ENCODE results near the gene SLC22A6.
"Not testable (repeated sequence)": the region's sequence is repeated elsewhere in the genome, so short reads cannot be mapped to it uniquely, and the experiment has no call there.

The SLC22A6 gene

DNA sequence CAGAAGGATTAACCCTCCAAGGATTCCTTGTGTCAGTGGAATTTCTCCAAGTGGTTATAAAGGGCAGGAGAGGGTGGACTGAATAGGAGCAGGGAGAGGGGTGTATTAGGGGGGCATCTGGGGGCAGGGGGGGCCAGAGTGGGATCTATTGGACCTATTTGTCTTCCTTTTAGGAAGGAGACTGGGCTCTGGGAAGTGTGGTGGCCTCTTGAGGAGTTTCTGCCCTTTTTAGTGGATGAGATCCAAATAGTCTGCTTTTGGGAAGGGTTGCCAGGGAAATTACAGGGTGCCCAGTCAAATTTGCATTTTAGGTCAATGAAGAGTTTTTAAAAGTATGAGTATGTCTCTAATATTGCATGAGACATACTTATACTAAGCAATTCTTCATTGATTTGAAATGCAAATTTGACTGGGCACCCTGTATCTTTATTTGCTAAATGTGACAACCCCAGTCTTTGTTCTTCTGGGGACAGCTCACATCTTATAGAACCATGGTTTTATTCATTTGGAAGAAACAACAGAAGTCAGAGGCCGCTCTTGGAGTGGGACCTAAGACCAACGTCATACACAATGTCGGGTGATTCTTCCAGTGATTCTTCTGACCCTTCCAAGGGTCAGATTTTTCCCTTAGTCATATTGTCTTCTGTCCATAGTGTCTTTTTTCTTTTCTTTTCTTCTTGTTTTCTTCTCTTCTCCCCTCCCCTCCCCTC is 429 bp upstream of the SLC22A6 start:
- no peak for DNase-seq

DNA sequence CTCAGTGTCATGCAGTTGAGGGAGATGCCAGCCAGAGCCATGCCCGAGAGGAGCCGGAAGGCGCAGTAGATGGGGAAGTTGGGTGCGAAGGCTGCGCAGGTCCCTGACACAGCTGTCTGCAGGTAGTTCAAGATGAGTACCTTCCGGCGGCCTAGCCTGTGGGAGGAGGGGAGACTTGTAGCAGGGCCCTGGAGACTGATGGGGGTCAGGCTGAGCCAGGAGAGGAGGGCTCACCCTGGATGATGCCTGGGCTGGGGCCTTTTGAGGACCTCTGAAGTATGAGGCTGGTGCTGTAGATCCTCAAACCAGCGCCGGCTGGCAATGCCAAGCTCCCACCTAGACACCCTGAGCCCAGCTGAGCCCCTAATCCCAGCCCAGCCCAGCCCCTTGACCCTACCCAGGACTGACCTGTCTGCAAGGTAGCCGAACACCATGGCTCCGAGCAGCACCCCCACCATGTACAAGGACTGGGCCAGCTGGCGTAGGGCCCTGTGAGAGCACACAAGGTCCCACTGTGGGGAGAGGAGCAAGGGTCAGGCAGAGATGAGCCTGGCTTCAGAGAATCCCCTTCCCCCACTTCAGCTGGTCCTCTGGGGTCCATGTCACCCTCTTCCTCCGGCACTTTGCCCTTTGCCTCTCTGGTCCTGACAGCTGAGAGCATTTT is 1.1 kb downstream of the SLC22A6 start:
- no peak for DNase-seq

DNA sequence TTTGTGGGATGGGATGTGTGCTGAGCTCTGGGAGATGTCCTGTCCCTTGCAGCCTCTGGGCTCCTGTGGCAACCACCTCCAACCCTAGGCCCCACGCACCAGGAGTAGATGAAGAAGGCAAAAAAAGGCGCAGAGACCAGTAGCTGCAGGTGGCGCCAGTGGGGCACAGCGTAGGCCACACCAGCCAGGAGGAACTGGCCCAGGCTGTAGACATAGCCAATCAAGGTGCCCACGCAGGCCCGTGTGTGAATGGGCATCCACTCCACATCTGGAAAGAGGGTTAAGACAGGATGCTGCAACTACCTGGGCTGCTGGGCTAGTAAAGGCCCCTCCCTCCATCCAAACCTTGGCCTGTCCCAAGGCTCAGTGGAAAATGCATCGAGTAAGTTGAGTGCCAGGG is 3.0 kb downstream of the SLC22A6 start:
- no peak for DNase-seq

DNA sequence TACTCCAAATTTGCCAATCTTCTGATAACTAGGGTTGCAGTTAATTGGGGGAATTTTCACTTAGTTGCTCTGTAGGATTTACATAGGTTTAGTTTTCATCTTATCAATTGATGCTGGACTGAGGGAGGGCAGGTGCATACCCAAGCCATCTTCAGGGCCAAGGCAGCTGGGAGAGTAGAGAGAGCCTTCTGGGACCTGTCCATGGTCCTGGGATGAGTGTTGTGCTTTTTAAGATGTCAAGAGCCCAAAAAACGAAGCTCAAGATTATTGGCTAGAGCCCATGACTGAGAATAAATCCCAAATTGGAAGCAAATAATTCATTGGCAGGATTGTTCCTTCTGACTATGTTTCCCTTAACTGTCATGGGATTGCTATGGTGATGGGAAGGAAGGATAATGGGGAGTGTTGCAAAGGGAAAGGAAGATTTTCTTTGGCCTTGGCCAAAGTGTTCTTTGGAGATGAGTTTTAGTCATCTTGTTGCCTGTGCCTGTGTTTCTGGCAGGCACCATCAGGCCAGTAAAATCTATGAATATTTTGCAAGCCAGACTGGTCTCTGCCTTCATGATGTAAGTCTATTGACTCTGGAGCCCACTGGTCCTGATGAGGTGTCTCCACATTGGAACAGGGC is 4.5 kb downstream of the SLC22A6 start:
- DNase-seq: no peak

DNA sequence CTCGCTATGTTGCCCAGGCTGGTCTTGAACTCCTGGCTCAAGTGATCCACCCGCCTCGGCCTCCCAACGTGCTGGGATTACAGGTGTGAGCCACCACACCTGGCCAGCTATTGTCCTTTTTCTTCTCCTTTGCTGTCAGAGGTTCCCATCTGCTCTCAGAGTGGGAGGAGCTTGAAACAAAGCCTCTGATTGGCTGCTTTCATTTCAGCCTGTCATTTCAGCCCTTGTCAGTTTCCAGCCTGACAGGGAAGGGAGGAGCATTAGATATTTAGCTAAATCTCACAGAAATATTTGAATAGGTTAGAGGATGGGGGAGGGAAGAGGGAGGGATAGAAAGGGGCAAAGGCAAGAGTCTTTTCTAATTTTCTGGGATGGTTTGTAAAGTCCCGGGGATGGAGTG is 8.7 kb downstream of the SLC22A6 start:
- DNase-seq: no peak

DNA sequence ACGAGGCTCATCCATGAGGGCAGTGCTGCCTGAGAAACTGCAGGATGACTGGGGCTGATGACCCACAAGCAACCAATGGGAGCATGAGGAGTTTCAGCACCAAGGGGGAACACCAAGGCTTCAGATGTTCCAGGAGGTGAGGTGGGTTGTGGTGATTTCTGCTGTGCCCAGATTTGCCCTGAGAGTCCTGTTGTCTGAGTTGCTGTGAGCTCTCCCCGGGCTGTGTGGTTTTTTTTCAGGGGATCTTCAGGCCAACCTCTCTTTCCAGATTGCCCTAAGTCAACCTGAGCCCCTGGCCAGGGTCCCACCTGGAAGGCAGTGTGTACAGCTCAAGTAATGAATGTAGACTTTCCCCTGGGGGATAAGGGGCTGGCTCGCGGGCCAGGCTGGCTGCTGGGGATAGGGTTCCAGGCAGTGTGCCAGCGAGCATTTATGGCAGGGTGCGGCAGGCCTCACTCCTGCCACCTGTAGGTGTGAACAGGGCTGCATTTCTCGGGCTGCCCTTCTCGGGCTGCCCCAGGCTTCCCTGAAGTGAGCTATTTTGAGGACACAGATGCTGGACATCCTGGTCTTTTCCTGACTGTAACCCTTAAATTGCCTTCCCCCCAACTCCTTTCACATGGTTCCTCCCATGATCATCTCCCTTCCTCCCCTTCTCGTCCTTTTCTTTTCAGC is 9.8 kb downstream of the SLC22A6 start:
- DNase-seq: peak in 2 of 6 experiments; percentile 1 to 4

DNA sequence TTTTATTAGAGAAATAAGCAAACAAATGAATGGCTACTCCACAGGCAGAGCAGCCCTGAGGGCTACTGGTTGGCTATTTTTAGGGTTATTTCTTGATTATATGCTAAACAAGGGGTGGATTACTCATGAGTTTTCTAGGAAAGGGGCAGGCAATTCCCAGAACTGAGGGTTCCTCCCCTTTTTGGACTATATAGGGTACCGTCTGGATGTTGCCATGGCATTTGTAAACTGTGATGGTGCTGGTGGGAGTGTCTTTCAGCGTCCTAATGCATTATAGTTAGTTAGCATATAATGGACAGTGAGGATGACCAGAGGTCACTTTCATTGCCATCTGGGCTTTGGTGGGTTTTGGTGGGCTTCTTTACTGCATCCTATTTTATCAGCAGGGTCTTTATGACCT is 19.2 kb downstream of the SLC22A6 start:
- DNase-seq: no peak

DNA sequence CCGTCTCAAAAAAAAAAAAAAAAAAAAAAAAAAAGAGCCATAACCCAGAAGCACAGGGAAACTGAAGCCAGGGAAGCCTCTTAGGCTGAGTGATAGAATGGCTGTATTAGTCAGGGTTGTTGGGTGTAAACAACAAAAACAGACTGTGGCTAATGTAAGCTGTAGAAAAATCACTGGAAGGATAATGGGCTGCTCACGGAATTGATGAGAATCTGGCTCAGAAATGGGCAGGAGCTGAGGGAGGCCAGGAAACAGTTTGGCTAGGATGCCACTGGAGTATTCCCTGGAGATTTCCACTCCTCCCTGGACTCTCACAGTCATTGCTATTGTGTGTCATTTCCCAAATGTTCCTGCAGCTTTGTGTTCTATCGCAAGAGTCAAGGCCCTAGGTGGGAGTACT is 22.4 kb downstream of the SLC22A6 start:
- DNase-seq: no peak

DNA sequence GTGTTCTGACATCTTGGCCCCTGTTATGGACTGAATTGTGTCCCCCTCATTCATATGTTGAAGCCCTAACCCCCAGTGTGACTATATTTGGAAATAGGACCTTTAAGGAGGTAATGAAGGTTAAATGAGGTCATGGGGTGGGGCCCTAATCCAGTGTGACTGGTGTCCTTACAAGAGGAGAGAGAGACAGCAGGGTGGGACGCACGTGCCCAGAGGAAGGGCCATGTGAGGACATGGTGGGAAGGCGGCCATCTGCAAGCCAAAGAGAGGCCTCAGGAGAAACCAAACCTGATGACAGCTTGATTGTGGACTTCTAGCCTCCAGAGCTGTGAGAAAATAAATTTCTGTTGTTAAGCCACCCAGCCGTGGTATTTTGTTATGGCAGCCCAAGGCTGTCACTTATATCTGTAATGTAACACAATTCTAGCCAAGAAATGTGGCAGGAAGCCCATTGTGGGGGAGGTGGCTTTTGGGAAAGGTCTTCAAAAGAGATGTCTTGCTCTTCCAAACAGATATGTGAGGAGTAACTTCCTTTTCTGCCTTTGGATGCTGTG is 23.7 kb downstream of the SLC22A6 start:
- DNase-seq: no peak

DNA sequence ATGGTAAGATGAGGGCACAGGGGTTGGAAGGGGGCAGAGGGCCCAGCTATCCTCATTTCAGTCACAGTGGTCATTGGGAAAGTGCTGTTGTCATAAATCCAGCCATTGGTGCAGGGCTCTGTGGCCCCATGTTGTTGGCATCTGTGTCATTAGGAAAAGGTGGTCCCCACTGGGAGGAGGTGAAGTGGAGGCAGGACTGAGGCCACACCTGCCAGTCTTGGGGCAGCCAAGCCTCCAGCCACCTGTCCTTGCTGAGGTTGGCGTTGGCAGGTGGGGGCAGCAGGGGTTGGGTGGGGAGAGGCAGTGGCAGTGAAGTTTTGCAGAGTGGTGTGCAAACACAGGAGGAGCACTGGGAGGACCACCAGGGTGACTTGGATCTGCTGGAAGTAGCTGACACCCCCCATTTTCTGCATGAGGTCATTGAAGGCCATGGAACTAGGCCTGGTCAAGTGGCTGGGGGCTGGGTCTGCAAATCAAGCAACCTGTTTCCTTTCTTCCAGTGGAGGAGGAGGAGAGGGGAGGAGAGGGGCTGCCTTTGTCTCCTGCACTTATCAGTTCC is 25.3 kb downstream of the SLC22A6 start:
- no peak for DNase-seq

DNA sequence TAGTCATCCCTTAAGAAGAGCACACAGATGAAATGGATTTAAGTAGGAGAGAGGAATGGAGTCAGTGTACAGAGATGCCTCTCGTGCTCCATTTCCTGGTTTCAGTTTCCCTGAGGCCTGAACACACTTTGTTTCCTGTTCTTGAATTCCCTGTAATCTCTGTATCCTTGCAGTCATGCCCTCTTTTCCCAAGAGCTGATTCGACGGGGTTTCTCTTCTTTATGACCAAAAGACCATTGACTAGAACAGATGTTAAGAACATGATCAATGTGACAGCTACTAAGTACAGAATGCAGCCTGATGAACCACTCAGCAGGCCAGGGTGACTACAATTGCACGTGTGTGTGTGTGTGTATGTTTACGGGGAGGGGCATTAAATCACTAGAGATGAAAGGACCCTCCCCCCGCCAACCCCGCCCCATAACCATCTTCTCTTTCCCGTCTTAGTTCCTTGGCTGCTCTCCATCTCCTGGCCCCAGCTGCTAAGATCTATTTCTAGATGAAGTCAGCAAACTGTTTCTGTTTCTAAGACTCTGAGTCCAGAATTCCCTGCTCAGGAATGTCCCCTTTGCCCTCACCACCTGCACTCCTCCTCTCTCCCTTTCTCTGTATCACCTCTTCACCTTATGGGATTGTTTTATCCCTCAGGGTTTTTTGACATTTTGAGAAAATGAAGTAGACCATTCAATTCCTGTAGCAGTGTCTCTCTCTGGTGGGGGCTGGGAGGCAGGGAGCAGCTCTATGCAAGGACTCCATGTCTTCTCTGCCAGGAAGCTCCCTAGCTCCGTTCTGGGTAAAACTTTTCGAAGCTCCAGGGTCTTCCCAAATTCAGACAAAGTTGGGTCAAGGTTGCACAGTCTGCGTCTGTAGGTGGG is 26.0 kb downstream of the SLC22A6 start:
- DNase-seq: no peak

DNA sequence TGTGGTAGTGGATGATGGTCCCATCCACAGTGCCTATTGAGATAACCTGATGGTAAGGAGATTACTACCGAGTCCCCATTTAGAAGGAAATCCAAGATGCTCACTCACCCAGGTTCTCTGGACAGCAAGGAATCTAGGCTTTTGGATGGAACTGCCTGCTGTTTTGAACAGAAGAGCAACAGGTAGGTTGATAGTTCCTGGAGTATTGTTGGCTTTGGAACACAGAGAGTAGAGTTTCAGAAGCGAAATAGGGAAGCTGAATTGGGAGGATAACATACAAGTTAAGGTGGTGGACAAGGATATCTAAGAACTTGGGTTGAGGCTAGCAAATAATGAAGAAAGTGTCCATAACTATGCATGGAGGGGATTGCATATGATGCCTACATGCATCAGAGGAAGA is 27.6 kb downstream of the SLC22A6 start:
- DNase-seq: no peak

DNA sequence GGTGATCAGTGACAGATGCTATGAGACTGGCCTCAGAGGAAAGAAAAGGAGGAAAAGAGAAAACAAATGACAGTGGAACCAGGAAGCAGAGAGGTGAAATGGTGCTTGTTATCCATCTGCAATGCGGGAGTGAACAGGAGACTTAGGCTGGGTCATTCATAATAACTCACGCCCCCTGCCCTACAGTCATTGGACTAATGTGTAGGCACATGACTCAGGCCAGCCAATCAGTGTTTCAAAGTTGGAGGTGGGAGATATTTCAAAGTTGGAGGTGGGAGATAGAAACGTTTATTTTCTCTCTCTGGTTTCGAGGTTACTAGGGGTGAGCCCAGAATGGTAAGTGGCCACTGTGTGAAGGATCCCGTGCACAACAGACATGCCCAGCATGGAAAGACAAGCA is 30.3 kb downstream of the SLC22A6 start:
- no peak for DNase-seq

DNA sequence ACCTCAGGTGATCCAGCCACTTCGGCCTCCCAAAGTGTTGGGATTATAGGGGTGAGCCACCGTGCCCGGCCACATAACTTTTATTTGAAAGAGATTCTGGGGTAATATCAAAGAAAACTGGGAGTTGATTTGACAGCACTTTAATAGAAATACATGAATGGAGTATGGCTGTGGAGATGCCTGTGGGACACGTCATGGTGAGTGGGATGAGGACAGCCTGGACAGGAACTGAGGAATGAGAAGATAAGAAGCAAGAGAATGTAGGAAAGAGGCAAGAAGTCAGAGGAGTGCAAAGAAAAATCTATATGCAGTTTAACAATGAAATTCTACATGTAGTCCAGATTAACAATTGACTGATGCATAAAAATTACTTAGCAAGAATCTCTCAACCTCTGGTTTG is 31.0 kb downstream of the SLC22A6 start:
- no peak for DNase-seq

DNA sequence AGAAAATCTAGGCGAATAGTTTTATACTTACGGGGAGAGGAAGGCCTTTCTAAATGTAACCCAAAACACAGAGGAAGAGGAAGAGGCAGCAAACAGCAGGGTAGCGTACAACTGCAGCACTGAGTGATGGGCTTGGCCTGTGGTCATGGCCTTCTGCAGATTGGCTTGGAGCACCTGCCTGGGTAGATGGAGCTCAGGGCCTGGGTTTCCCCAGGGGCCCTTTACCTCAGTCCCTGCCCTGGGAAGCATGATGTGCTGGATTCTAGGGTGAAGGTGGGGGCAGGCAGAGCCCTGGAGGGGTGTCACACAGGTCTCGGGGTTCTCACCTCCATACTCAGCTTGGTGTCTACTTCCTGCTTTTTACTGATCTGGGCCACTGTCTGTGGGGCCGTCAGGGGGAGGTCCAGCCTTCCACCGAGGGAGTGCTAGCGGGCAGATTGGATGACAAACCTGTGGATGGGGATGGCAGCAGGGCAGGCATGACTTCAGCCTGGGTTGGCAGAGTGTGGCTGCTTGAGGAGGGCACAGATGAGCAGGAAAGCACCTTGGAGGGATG is 35.9 kb downstream of the SLC22A6 start:
- DNase-seq: no peak

DNA sequence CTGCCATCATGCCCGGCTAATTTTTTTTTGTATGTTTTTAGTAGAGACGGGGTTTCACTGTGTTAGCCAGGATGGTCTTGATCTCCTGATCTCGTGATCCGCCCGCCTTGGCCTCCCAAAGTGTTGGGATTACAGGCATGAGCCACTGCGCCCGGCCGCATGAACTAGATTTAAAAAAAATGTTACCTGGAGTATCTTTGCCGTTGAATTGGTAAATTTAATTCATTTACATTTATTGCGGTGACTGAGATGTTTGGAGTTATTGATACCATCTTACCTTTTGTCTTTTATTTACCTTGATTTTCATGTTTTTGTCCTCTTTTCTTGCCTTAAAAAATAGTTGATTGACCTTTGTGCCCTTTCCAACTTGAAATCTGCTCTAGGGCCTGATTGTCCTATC is 39.2 kb downstream of the SLC22A6 start:
- not testable (repeated sequence) for DNase-seq

DNA sequence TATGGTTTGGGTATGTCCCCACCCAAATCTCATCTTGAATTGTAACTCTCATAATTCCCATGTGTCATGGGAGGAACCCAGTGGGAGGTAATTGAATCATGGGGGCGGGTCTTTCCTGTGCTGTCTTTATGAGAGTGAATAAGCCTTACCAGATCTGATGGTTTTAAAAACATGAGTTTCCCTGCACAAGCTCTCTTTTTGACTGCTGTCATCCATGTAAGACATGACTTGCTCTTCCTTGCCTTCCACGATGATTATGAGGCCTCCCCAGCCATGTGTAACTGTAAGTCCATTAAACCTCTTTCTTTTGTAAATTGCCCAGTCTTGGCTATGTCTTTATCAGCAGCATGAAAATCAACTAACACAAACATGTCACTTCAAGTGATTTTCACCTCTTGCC is 47.2 kb downstream of the SLC22A6 start:
- DNase-seq: not testable (repeated sequence)

DNA sequence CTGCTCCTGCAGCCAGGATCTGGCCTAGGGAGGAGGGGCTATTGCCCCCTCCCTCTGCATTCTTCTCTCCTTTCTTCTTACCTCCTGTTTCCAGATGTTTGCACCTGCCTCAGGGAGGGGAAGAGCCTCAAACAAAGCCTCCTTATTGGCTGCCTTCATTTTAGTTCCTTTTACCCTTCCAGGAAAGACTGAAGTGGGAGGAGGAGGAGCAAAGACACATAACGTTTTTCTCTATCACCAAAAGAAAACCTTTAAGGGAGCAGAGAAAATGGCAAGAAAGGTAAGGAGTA is 50.3 kb downstream of the SLC22A6 start:
- no peak for DNase-seq

DNA sequence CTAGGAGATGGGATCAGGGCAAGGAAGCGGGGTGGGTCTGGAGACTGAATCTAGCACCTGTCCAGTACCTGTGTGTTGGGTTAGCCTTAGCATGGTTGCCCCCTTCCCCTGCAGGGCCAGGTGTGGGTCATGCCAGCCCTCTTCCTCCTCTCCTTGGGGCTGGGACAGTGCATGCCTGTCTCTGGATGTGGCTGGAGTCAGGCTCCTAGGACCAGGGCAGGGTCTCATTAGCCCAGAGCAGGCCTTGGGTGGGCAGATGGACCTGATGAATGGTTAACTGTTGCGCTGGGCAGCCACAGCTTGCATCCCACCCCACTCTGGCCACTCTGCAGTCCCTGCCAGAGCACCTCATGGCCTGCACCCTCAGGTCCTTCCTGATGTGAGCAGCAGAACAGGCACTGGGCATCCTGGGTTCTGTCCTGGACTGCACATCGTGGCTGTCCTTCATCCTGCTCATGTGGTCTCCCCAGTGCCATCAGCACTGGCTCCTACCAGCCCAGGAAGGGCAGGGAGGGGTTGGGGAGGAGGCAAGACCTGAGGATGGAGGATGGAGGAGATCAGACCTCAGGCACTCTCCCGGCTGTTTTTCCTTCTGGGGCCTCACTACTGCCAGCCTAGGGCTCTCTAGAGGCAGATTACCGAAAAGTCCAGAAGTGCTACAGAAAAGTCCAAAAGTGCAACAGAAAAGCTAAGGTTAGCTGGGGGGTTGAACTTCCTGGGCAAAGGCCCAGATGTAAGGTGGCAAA is 50.8 kb downstream of the SLC22A6 start:
- DNase-seq: no peak

DNA sequence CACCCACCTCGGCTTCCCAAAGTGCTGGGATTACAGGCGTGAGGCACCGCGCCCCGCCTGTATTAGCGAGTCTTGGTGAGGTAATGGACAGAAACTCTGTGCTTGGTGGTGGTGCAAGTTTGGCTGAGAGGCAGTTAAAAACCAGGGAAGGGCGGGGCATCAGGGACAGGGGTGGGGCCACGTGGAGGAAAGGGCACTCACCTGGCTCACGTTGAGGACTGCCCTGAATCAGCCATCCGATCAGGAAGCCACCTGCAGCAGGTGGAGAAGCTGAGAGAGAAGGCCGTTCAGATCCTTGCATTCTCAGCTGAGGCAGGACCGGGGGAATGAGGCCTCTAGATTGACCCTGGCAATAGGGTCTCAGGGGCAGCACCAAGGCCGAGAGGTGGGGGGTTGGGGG is 51.5 kb downstream of the SLC22A6 start:
- no peak for DNase-seq

Data from stimulated activated naive CD4-positive, alpha-beta T cell (primary cell).